Hippocampal formation (tissue), 2 donors: Measurements from ENCODE around the gene DAPL1.

Experiments used
- DNase-seq, 2 donors: peaks; one replicate each; lab custom pipeline; 2025; lab: John Stamatoyannopoulos, UW

The DAPL1 gene

GRCh38 chr2:158777077-158777476 is 18.0 kb upstream of the DAPL1 start:
- no peak for DNase-seq

- no peak for DNase-seq
Measured at GRCh38 chr2:158778243-158778642, 16.9 kb upstream of the DAPL1 start.

GRCh38 chr2:158779621-158780020 is 15.5 kb upstream of the DAPL1 start:
- no peak for DNase-seq

GRCh38 chr2:158781353-158781961 is 13.7 kb upstream of the DAPL1 start:
- no peak for DNase-seq

GRCh38 chr2:158782136-158782535 is 13.0 kb upstream of the DAPL1 start:
- no peak for DNase-seq

GRCh38 chr2:158782616-158783015 is 12.5 kb upstream of the DAPL1 start:
- DNase-seq: no peak

- no peak for DNase-seq
Measured at GRCh38 chr2:158783923-158784322, 11.2 kb upstream of the DAPL1 start.

- DNase-seq: no peak
Measured at GRCh38 chr2:158786897-158787296, 8.2 kb upstream of the DAPL1 start.

GRCh38 chr2:158788951-158789350 is 6.2 kb upstream of the DAPL1 start:
- no peak for DNase-seq

GRCh38 chr2:158796652-158797051 is 1.5 kb downstream of the DAPL1 start:
- DNase-seq: no peak

- DNase-seq: no peak
Measured at GRCh38 chr2:158797963-158798700, 3.0 kb downstream of the DAPL1 start.

GRCh38 chr2:158799181-158799580 is 4.1 kb downstream of the DAPL1 start:
- no peak for DNase-seq

- DNase-seq: no peak
Measured at GRCh38 chr2:158803506-158803905, 8.4 kb downstream of the DAPL1 start.

GRCh38 chr2:158805255-158805654 is 10.1 kb downstream of the DAPL1 start:
- DNase-seq: no peak

GRCh38 chr2:158805936-158806335 is 10.8 kb downstream of the DAPL1 start:
- no peak for DNase-seq

- DNase-seq: no peak
Measured at GRCh38 chr2:158806941-158807340, 11.8 kb downstream of the DAPL1 start.

GRCh38 chr2:158808426-158808825 is 13.3 kb downstream of the DAPL1 start:
- DNase-seq: no peak

GRCh38 chr2:158809816-158810215 is 14.7 kb downstream of the DAPL1 start:
- DNase-seq: no peak

- no peak for DNase-seq
Measured at GRCh38 chr2:158810731-158811460, 15.8 kb downstream of the DAPL1 start.

GRCh38 chr2:158815166-158815565 is 20.0 kb downstream of the DAPL1 start:
- DNase-seq: no peak

GRCh38 chr2:158815658-158816057 is 20.5 kb downstream of the DAPL1 start:
- DNase-seq: no peak

- DNase-seq: no peak
Measured at GRCh38 chr2:158817588-158817987, 22.5 kb downstream of the DAPL1 start.

GRCh38 chr2:158818511-158818910 is 23.4 kb downstream of the DAPL1 start:
- DNase-seq: no peak
